ENCODE measurements around the gene MT3.

MT3 gene

GRCh38 chr16:56632156-56632847, 43.0 kb downstream of the MT3 start, which contains the start of gene MT1M:
Gene MT1M (plus strand): TSS chr16:56632659. CDS start chr16:56632732, 73 bp downstream.
- no peak for DNase-seq

GRCh38 chr16:56632848-56633365, 43.6 kb downstream of the MT3 start:
- no peak for DNase-seq

- DNase-seq: no peak
These were observed 44.2 kb downstream of the MT3 start for GRCh38 chr16:56633535-56633934.

GRCh38 chr16:56634715-56635440, 45.5 kb downstream of the MT3 start:
- DNase-seq: no peak

- no peak for DNase-seq
These were observed 46.2 kb downstream of the MT3 start for GRCh38 chr16:56635441-56635967.

GRCh38 chr16:56636616-56637413, 47.5 kb downstream of the MT3 start:
- no peak for DNase-seq

GRCh38 chr16:56637814-56638750, 48.8 kb downstream of the MT3 start, which contains the start of gene MT1A:
Gene MT1A (plus strand): TSS chr16:56638666. CDS start chr16:56638739, 73 bp downstream.
- no peak for DNase-seq

- no peak for DNase-seq
These were observed 49.7 kb downstream of the MT3 start for GRCh38 chr16:56639045-56639444.

- no peak for DNase-seq
These were observed 50.7 kb downstream of the MT3 start for GRCh38 chr16:56640076-56640475.

Data from NCI-H2171 treated with DMSO at 0.1 percent for 48 hours (cell line).